ENCODE results near the gene CAMK1D.
"Not testable (repeated sequence)": the region's sequence is repeated elsewhere in the genome, so short reads cannot be mapped to it uniquely, and the experiment has no call there.

CAMK1D gene

DNA sequence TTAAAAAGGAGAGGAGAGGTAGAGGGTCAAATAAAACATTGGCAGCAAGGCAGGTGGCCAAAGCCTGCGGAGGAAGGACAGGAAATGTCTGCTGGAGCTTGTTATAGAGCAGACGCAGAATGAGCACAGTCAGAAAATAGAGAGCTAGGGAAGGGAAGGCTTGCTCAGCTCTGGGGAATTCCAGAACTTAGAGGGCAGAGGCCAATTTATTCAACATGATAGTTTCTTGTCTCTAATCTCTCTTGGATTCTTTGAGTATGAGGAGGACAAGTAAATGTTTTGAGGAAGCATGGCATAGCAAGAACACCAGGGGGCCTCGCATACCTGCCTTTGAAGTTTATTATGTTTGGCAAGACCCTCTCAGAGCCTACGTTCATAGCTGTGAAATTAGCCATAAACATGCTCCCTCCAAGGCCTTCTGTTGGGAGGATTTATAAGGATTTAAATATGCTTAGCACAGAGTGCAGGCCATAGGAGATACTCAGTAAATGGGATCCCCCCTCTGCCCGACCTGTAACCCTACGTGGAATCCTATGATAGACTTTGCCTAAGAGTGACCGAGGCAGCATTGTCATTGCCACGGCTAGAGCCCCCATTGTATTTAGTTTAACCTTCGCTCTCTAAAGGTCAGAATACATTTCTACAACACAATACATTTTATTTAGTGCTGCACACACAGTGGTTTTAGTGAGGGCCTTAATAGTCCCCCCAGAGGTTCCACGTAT is 358.3 kb downstream of the CAMK1D start:
- H3K27me3 ChIP-seq (ENCODE audit: control insufficient read depth, insufficient read depth, low read length), result no peaks in the 10 kb centered on the region
- H3K4me3 ChIP-seq (ENCODE audit: low read length), result no peak overlapping the region
- no peaks in the 10 kb centered on the region for H3K36me3 ChIP-seq (ENCODE audit: control insufficient read depth, insufficient read depth, low read length)
- no peak overlapping the region for H3K9ac ChIP-seq (ENCODE audit: low read length)
- no peaks in the 10 kb centered on the region for H3K9me3 ChIP-seq (ENCODE audit: control insufficient read depth, low read length)
- peaks cover 5% of the 10 kb centered on the region for H3K4me1 ChIP-seq (ENCODE audit: control insufficient read depth, insufficient read depth, low read length)

DNA sequence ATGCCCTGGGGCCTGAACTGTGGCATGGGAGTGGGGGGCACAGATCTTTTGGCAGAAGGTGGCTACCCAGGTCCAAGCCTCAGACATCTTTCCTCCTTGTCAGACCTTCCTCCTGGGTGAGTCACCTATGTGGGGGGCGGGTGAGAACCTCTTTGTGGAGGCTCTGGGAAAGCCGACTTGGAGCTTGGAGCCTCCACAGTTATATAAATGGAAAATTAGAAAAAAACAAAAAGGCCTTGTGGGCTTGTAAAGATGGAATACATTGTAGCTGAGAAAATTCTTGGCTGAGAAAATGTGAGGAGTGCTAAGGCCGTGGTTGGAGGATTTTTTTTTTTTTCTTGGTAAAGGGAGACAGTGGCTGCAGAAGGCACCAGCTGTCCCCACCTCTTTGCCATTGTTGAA is 359.7 kb downstream of the CAMK1D start:
- peaks cover 5% of the 10 kb centered on the region for H3K4me1 ChIP-seq (ENCODE audit: control insufficient read depth, insufficient read depth, low read length)
- H3K9me3 ChIP-seq (ENCODE audit: control insufficient read depth, low read length), result no peaks in the 10 kb centered on the region
- no peak overlapping the region for H3K9ac ChIP-seq (ENCODE audit: low read length)
- no peaks in the 10 kb centered on the region for H3K27me3 ChIP-seq (ENCODE audit: control insufficient read depth, insufficient read depth, low read length)
- no peak overlapping the region for H3K4me3 ChIP-seq (ENCODE audit: low read length)
- H3K36me3 ChIP-seq (ENCODE audit: control insufficient read depth, insufficient read depth, low read length), result no peaks in the 10 kb centered on the region

DNA sequence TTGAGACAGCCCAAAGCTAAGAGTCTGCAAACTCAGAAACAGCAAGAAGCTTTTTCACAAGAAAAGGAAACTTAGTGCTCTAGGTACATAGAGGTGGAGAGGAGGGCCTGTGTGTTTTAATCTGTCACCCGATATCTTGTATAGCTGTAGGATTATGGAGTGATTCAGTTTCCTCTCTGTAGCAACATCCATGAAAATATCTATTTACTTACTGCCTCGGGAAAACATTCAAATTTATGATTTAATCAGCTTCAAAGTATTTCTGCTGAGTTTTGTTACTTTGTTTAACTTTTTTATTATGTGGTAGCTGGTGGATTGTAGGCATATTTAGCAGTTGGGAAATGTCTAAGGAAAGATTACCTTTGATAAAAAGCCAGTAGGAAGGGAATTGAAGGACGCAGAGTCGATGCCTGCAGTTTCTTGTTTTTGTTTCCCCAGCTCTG is 360.2 kb downstream of the CAMK1D start:
- no peak overlapping the region for H3K4me3 ChIP-seq (ENCODE audit: low read length)
- H3K9me3 ChIP-seq (ENCODE audit: control insufficient read depth, low read length), result no peaks in the 10 kb centered on the region
- peaks cover 5% of the 10 kb centered on the region for H3K4me1 ChIP-seq (ENCODE audit: control insufficient read depth, insufficient read depth, low read length)
- no peaks in the 10 kb centered on the region for H3K27me3 ChIP-seq (ENCODE audit: control insufficient read depth, insufficient read depth, low read length)
- H3K9ac ChIP-seq (ENCODE audit: low read length), result no peak overlapping the region
- no peaks in the 10 kb centered on the region for H3K36me3 ChIP-seq (ENCODE audit: control insufficient read depth, insufficient read depth, low read length)

DNA sequence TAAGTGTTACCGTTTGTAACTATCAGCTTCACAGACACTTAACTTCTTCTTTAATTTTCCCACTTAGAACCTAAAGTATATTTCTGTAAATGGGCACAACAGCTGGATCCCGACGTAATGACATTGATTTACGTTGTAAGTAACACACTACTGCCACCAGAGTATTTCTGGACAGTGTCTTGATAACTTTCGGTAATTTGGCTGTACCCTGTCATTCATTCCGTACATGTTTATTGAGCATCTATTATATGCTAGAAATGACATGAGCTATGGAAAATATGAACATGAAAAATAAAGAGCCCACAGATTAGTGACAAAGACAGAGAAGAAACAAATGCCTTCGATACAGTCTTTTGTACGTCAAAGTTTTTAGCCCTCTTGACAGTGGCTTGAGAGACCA is 360.8 kb downstream of the CAMK1D start:
- peaks cover 5% of the 10 kb centered on the region for H3K4me1 ChIP-seq (ENCODE audit: control insufficient read depth, insufficient read depth, low read length)
- no peaks in the 10 kb centered on the region for H3K27me3 ChIP-seq (ENCODE audit: control insufficient read depth, insufficient read depth, low read length)
- H3K9ac ChIP-seq (ENCODE audit: low read length), result no peak overlapping the region
- no peak overlapping the region for H3K4me3 ChIP-seq (ENCODE audit: low read length)
- H3K36me3 ChIP-seq (ENCODE audit: control insufficient read depth, insufficient read depth, low read length), result no peaks in the 10 kb centered on the region
- no peaks in the 10 kb centered on the region for H3K9me3 ChIP-seq (ENCODE audit: control insufficient read depth, low read length)

DNA sequence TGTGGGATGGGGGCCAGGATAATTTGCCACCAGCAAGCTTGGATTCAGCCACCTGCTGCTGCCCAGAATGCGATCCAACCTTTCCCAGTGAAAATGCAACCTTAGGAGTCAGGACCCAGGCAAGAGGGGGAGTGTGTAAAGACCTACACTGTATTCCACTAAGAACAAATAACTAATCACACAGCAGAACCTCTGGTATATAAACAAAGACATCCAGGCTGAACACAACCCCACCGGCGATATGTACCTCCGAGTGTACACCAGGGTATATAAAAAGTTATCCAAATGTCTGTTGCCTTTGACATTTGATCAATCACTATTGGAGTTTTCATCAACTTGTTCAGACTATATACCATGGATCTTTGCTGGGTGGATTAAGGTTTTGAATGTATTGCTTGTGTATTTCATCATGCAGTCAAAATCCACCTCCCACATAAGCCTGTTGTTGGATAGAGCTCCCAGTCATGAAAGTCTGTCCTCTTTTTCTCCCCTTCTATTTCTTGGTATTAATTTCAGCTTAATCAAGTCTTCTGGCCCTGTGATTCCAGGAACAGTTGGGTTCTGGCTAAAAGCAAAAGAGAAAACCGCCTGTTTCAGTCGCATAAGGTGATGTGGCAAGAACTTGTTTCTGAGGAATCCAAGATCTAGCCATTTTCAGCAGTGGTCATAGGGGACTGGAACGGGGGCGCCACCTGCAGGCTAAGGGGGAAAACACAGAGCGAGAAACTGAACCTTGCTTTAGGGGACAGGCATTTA is 361.4 kb downstream of the CAMK1D start:
- H3K9ac ChIP-seq (ENCODE audit: low read length), result no peak overlapping the region
- peaks cover 5% of the 10 kb centered on the region for H3K4me1 ChIP-seq (ENCODE audit: control insufficient read depth, insufficient read depth, low read length)
- no peaks in the 10 kb centered on the region for H3K27me3 ChIP-seq (ENCODE audit: control insufficient read depth, insufficient read depth, low read length)
- no peaks in the 10 kb centered on the region for H3K36me3 ChIP-seq (ENCODE audit: control insufficient read depth, insufficient read depth, low read length)
- H3K9me3 ChIP-seq (ENCODE audit: control insufficient read depth, low read length), result no peaks in the 10 kb centered on the region
- no peak overlapping the region for H3K4me3 ChIP-seq (ENCODE audit: low read length)

DNA sequence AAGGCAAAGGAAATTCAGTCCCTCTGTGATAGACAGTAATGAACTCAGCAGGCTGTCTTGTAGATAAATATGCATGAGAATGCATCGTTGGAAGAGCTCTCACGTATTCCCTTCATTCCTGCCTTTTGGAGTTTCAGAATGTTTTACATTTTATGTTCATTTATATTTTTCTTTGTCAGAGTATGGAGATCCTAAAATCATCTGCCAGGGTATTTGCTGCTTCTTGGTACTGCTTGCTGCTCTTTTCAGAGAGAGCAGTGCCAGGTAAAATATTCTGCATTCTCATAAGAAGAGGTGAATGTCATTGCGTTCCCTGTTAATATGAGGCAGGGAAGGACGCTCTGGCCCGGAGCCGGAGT is 362.0 kb downstream of the CAMK1D start:
- no peak overlapping the region for H3K9ac ChIP-seq (ENCODE audit: low read length)

DNA sequence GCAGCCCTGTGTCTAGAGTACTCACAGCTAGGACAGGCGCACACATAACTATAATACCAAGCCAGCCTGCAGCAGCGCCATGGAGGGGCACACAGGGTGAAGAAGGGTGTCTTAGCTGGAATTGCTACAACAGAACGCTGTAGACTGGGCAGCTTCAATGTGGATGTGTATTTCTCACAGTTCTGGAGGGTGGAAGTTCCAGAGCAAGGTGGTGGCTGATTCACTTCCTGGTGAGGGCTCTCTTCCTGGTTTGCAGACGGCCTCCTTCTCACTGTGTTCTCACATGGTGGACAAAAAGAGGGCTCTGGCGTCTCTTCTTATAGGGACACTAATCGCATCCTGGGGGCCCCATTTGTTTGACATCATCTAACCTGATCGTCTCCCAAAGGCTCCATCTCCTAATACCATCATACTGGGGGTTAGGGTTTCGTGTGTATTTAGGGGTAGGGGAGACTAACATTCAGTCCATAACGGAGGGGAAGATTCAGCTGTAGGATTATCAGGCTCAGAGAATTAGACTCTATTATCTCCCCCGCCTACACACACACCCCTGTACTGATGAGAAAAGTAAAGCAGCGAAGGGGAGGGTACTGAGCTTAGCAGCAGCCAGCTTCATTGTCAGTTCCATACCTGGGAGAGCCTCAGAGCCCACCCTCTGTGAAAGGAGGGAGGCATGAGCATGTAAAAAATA is 363.1 kb downstream of the CAMK1D start:
- no peaks in the 10 kb centered on the region for H3K9me3 ChIP-seq (ENCODE audit: control insufficient read depth, low read length)
- H3K36me3 ChIP-seq (ENCODE audit: control insufficient read depth, insufficient read depth, low read length), result no peaks in the 10 kb centered on the region
- H3K4me3 ChIP-seq (ENCODE audit: low read length), result no peak overlapping the region
- H3K4me1 ChIP-seq (ENCODE audit: control insufficient read depth, insufficient read depth, low read length), result peaks cover 5% of the 10 kb centered on the region
- H3K9ac ChIP-seq (ENCODE audit: low read length), result no peak overlapping the region
- no peaks in the 10 kb centered on the region for H3K27me3 ChIP-seq (ENCODE audit: control insufficient read depth, insufficient read depth, low read length)

More for the DNA sequence above, 362.0 kb downstream of the CAMK1D start:
- Histone ChIP-seq H3K36me3 (ENCODE audit: control insufficient read depth, insufficient read depth, low read length) (no peaks in the 10 kb centered on the region), H3K4me3 (ENCODE audit: low read length) (no peak overlapping the region), H3K27me3 (ENCODE audit: control insufficient read depth, insufficient read depth, low read length) (no peaks in the 10 kb centered on the region), H3K4me1 (ENCODE audit: control insufficient read depth, insufficient read depth, low read length) (peaks cover 5% of the 10 kb centered on the region), H3K9me3 (ENCODE audit: control insufficient read depth, low read length) (no peaks in the 10 kb centered on the region)

DNA sequence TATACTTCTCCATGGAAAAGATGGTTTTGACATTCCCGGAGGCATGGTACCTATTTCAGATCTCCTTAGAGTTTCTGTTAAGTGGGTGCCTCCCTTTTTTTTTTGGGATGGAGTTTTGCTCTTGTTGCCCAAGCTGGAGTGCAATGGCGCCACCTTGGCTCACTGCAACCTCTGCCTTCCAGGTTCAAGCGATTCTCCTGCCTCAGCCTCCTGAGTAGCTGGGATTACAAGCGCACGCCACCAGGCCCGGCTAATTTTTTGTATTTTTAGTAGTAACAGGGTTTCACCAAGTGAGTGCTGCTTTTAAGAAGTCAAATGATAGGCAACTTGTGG is 363.6 kb downstream of the CAMK1D start:
- H3K9ac ChIP-seq (ENCODE audit: low read length); H3K27me3 ChIP-seq (ENCODE audit: control insufficient read depth, insufficient read depth, low read length); H3K36me3 ChIP-seq (ENCODE audit: control insufficient read depth, insufficient read depth, low read length); H3K4me1 ChIP-seq (ENCODE audit: control insufficient read depth, insufficient read depth, low read length); H3K4me3 ChIP-seq (ENCODE audit: low read length); H3K9me3 ChIP-seq (ENCODE audit: control insufficient read depth, low read length): not testable (repeated sequence)

DNA sequence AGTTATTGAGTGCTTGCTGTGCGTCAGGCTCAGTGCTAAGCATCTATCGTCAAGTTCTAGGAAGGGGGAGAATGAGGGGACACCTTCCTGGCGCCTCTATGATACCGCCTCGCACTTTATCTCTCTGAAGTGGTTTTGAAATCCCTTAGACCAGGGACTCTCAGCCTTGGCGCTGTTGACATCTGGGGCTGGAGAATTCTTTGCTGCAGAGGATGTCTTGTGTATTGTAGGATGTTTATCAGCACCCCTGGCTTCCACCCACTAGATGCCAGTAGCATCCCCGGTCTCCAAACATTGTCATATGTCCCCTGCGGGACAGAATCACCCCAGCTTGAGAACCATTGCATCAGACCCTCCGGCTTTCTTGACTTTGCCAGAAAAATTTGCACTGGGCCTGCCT is 366.7 kb downstream of the CAMK1D start:
- no peaks in the 10 kb centered on the region for H3K9me3 ChIP-seq (ENCODE audit: control insufficient read depth, low read length)
- no peaks in the 10 kb centered on the region for H3K36me3 ChIP-seq (ENCODE audit: control insufficient read depth, insufficient read depth, low read length)
- peaks cover 17% of the 10 kb centered on the region for H3K4me1 ChIP-seq (ENCODE audit: control insufficient read depth, insufficient read depth, low read length)
- no peak overlapping the region for H3K4me3 ChIP-seq (ENCODE audit: low read length)
- no peak overlapping the region for H3K9ac ChIP-seq (ENCODE audit: low read length)
- H3K27me3 ChIP-seq (ENCODE audit: control insufficient read depth, insufficient read depth, low read length), result peaks cover 3% of the 10 kb centered on the region

DNA sequence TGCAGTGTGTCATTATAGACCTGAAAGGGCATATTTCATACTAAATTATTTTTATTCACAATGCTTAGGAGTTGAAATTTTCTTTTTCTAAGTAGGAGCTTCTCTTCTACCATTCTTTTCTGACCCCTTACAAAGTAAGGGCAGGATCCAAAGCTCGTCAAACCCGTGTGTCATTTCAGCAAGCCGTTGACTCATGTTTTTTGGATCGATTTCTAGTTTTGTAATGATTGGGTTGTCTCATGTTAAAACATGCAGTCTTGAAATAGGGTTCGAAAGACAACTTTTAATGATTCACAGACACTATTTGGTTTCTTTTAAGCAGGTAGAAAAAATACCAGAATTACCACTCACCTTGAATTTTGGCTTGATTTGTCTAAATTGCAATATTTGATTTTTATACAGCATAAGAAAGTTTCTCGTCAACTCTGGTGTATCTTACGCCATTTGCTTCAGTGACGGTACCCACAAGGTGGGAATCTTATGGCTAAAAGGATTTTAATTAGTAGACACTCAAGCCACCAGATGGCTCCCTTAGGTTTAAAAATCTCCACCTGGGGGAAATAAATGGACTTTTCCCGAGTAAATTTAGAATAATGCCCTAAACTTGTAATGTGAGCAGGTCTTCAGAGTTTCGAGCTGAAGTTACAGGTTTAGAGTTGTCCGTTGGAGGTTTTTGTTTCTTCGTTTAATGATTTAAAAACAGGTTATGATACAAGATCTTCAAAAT is 368.8 kb downstream of the CAMK1D start:
- Histone ChIP-seq H3K27me3 (ENCODE audit: control insufficient read depth, insufficient read depth, low read length) (peaks cover 3% of the 10 kb centered on the region), H3K4me1 (ENCODE audit: control insufficient read depth, insufficient read depth, low read length) (peaks cover 22% of the 10 kb centered on the region), H3K9ac (ENCODE audit: low read length) (no peak overlapping the region), H3K4me3 (ENCODE audit: low read length) (no peak overlapping the region), H3K9me3 (ENCODE audit: control insufficient read depth, low read length) (no peaks in the 10 kb centered on the region), H3K36me3 (ENCODE audit: control insufficient read depth, insufficient read depth, low read length) (no peaks in the 10 kb centered on the region)

DNA sequence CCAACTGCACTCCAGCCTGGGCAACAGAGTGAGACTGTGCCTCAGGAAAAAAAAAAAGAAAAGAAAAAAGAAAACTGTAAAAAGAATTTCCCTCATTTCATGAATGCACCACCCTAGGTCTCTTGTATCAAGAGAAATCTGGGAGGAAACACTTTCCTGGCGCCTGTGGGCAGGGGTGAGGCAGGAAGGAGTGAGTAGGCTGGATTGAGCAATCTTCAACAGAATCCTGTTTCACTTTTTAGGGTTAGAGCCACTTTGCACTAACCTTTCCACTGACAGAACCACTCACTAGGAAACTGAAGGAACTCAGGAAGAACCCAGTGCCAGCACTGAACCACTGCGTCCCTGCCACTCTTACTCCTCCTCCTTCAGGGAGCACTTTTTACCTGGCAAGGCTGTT is 370.0 kb downstream of the CAMK1D start:
- Histone ChIP-seq H3K27me3 (ENCODE audit: control insufficient read depth, insufficient read depth, low read length) (peaks cover 3% of the 10 kb centered on the region), H3K4me1 (ENCODE audit: control insufficient read depth, insufficient read depth, low read length) (peaks cover 22% of the 10 kb centered on the region), H3K9ac (ENCODE audit: low read length) (no peak overlapping the region), H3K4me3 (ENCODE audit: low read length) (no peak overlapping the region), H3K36me3 (ENCODE audit: control insufficient read depth, insufficient read depth, low read length) (no peaks in the 10 kb centered on the region), H3K9me3 (ENCODE audit: control insufficient read depth, low read length) (no peaks in the 10 kb centered on the region)
